Heart right ventricle (tissue), 16 donors: Measurements from ENCODE around the gene CLEC16A. TPM values are rescaled to one million over a fixed set of nuclear protein-coding genes. Genes with fewer than 3 reads are reported as not detected.

Source experiments
- ATAC-seq, 8 donors: fragments of 200-7000 bp; cut with Tn5 transposase; one replicate each; pipeline ENCODE4 v1.9.1; 2020; ENCODE audit warnings: mild to moderate bottlenecking in 8 of 8, moderate library complexity in 8 of 8, moderate number of reproducible peaks in 1 of 8
- DNase-seq, 2 donors: peaks; one replicate each; pipeline ENCODE4 v3.0.0-alpha.2; 2020
- H3K27ac ChIP-seq, 10 donors: fragments of 200-600 bp; sonication (generic) in 2 of 10; one replicate each; pipeline versions ENCODE4 v1.5.0 to v1.8.0; 2020 to 2022; ENCODE audit warnings: mild to moderate bottlenecking in 3 of 10
- H3K27me3 ChIP-seq, 7 donors: fragments of 200-600 bp; one replicate each; pipeline ENCODE4 v1.8.0; 2021 to 2022; ENCODE audit warnings: mild to moderate bottlenecking in 2 of 7
- H3K36me3 ChIP-seq, 9 donors: fragments of 200-600 bp; sonication (generic) in 1 of 9; one replicate each; pipeline versions ENCODE4 v1.5.0 to v1.8.0; 2020 to 2022; ENCODE audit warnings: mild to moderate bottlenecking in 2 of 9
- H3K4me1 ChIP-seq, 9 donors: fragments of 200-600 bp; sonication (generic) in 1 of 9; one replicate each; pipeline versions ENCODE4 v1.5.0 to v1.8.0; 2020 to 2022; ENCODE audit warnings: mild to moderate bottlenecking in 4 of 9
- H3K4me3 ChIP-seq, 10 donors: fragments of 200-600 bp; sonication (generic) in 2 of 10; one replicate each; pipeline versions ENCODE4 v1.5.0 to v1.8.0; 2020 to 2022; ENCODE audit warnings: mild to moderate bottlenecking in 7 of 10, moderate library complexity in 2 of 10
- H3K9me3 ChIP-seq, 11 donors: fragments of 200-600 bp in 10 of 11; sonication (generic) in 2 of 11; one replicate each; pipeline versions ENCODE4 v1.5.0 to v1.8.0; 2013 to 2022; ENCODE audit warnings: mild to moderate bottlenecking in 2 of 11, control low read depth in 1 of 11, moderate library complexity in 1 of 11
- CTCF ChIP-seq, 9 donors: fragments of 200-600 bp; sonication (generic) in 2 of 9; IDR thresholded peaks; one replicate each; pipeline versions ENCODE4 v1.5.0 to v1.8.0; 2021 to 2022; ENCODE audit warnings: antibody characterized with exemption in 9 of 9, mild to moderate bottlenecking in 5 of 9, moderate library complexity in 1 of 9
- WGBS, 2 donors: extraction: QIAGEN DNeasy Blood & Tissue Kit; methylation state at CpG; one replicate each; pipeline ENCODE4 v1.1.7; 2013; ENCODE audit warnings: inconsistent platforms in 1 of 2; 5-methylcytosine and 5-hydroxymethylcytosine counted together
- intact Hi-C, 10 donors: fragments of 100-400 bp; cut with DNase I; formaldehyde crosslinking; loops; one replicate each; pipeline versions ENCODE4 v1.11.1 to v1.14.2; 2022
- polyA plus RNA-seq, 2 donors: library from polyadenylated mRNA; stranded (reverse); fragments of 200-250 nt; gene quantifications; one replicate each; pipeline ENCODE4 v1.2.3, GENCODE V29; 2013
- total RNA-seq, 10 donors: library from RNA; stranded (reverse); fragmentation: NEBNext Ultra II Directional in 3 of 10; extraction: Animal tissue kit (Norgen Biotek cat#: 25700) in 3 of 10; gene quantifications; one replicate each; pipeline versions ENCODE4 v1.2.1 to v1.2.4, GENCODE V29; 2021 to 2023
- donor health status: Arrhythmogenic right ventricular cardiomyopathy.
- donor health status: ischemic (EF 13 %, LVEDD 7.1; RV severe dilation, severe dysfunction).
- donor health status: healthy with polysubstance abuse.
- donor health status: DM: no; HTN: yes; CAD: no.
- donor health status: DM: no; HTN: no; CAD: no.
- donor health status: ischemic (EF 25% LVEDD 6.9; RV normal size, moderate dysfunction).
- donor health status: ischemic (EF 25% LVEDD 5.7; RV mildly dilated, moderate dysfunction).
- donor health status: healthy.
- donor health status: DM: yes; HTN: yes; CAD: no.
- donor health status: Ischemic cardiomyopathy.
- donor health status: ischemic (EF 35%, LVEDD 5.7; RV mildly dilated, moderate dysfunction).
- donor health status: nonischemic (EF 11% LVEDD 7.7; RV severe dilation, severe dysfunction).
- donor health status: DM: yes; HTN: yes; CAD: no.
- donor health status: PGD.
- donor health status: ischemic (EF 29% LVEDD 5.4; RV normal size, mild dysfunction).
- donor health status: nonischemic (EF 23%, LVEDD 6.1; RV moderate dilation, normal function).

CLEC16A gene
- total and polyA plus RNA-seq, 12 donors, result 12.1 to 30.8 (median 23.0) TPM

GRCh38 chr16:11053916-11054460 is 109.6 kb downstream of the CLEC16A start:
- H3K27ac ChIP-seq, result no peak overlapping the region
- no peak for TF ChIP-seq CTCF (IDR thresholded peaks at IDR 0.05)
- H3K27me3 ChIP-seq, result no peaks in the 10 kb centered on the region
- 70 to 77% methylated on average over 6 of the region's 6 CpGs for WGBS, 2 donors
- H3K36me3 ChIP-seq, result peaks cover 0 to 93% (median 7%) of the 10 kb centered on the region in 9 donors
- ATAC-seq (peak in 1 of 8 donors; percentile 24), DNase-seq (no peak)
- peaks cover 0 to 21% (median 0%) of the 10 kb centered on the region in 9 donors for H3K4me1 ChIP-seq
- no peaks in the 10 kb centered on the region for H3K9me3 ChIP-seq
- intact Hi-C loops, result no loop called here
- H3K4me3 ChIP-seq, result no peak overlapping the region

- H3K9me3 ChIP-seq, result no peaks in the 10 kb centered on the region
- no peaks in the 10 kb centered on the region for H3K27me3 ChIP-seq
- H3K36me3 ChIP-seq, result peaks cover 0 to 89% (median 7%) of the 10 kb centered on the region in 9 donors
- no peak for TF ChIP-seq CTCF (IDR thresholded peaks at IDR 0.05)
- intact Hi-C loops, result no loop called here
- H3K27ac ChIP-seq, result no peak overlapping the region
- peaks cover 0 to 21% (median 0%) of the 10 kb centered on the region in 9 donors for H3K4me1 ChIP-seq
- H3K4me3 ChIP-seq, result no peak overlapping the region
- 77 to 81% methylated on average over 11 of the region's 11 CpGs for WGBS, 2 donors
- DNase-seq, result no peak
- no peak for ATAC-seq
Observed at GRCh38 chr16:11056090-11056992, 112.0 kb downstream of the CLEC16A start.

GRCh38 chr16:11056993-11057649 is 112.8 kb downstream of the CLEC16A start:
- DNase-seq (no peak), ATAC-seq (peak in 1 of 8 donors; percentile 26)
- Histone ChIP-seq H3K27me3 (no peaks in the 10 kb centered on the region), H3K27ac (no peak overlapping the region), H3K4me3 (no peak overlapping the region), H3K4me1 (peaks cover 0 to 15% (median 0%) of the 10 kb centered on the region in 9 donors), H3K36me3 (peaks cover 0 to 90% (median 10%) of the 10 kb centered on the region in 9 donors), H3K9me3 (no peaks in the 10 kb centered on the region)
- intact Hi-C loops, result no loop called here
- no peak for TF ChIP-seq CTCF (IDR thresholded peaks at IDR 0.05)
- WGBS, 2 donors, result 91 to 94% methylated on average over 12 of the region's 12 CpGs

GRCh38 chr16:11057711-11058345 is 113.5 kb downstream of the CLEC16A start:
- no peak for DNase-seq
- no peak overlapping the region for H3K4me3 ChIP-seq
- TF ChIP-seq CTCF (IDR thresholded peaks at IDR 0.05), result no peak
- H3K4me1 ChIP-seq, result peaks cover 0 to 8% (median 0%) of the 10 kb centered on the region in 9 donors
- intact Hi-C loops, result no loop called here
- H3K36me3 ChIP-seq, result peaks cover 0 to 87% (median 10%) of the 10 kb centered on the region in 9 donors
- no peak for ATAC-seq
- no peaks in the 10 kb centered on the region for H3K9me3 ChIP-seq
- WGBS, 2 donors, result 95 to 97% methylated on average over 9 of the region's 9 CpGs
- H3K27me3 ChIP-seq, result no peaks in the 10 kb centered on the region
- H3K27ac ChIP-seq, result no peak overlapping the region
